Measurements from ENCODE around the gene ANKRD16. TPM values are rescaled to one million over a fixed set of nuclear protein-coding genes. Genes with fewer than 3 reads are reported as not detected.

The ANKRD16 gene
- total RNA-seq, 1 experiment from 2014 or later, result 6.9 TPM

DNA sequence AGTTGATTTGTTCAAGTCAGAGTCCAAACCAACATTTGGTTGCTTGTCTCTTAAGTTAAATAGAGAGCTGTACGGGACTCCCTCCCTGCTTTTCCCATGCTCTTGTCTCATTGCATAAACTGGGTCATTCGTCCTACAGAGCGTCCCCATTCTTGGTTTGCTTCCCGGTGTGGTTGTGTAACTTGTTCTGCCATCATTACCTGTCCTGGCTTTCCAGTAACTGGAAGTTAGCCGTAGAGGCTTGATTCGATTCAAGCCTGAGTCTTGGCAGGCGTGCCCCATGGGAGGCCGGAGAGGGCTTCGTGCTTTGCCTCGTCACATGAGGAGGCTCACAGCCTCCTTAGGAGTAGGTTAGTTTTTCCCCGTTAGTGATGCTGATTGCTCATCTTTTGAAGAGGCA is 40.6 kb upstream of the ANKRD16 start:
- Histone ChIP-seq H3K27me3 (ENCODE audit: control insufficient read depth, insufficient read depth, low read length) (no peaks in the 10 kb centered on the region), H3K27ac (ENCODE audit: low read length) (no peak overlapping the region), H3K4me1 (ENCODE audit: control insufficient read depth, insufficient read depth, low read length) (no peaks in the 10 kb centered on the region), H3K9me3 (ENCODE audit: control insufficient read depth, insufficient read depth, low read depth, low read length) (no peaks in the 10 kb centered on the region), H3K4me3 (ENCODE audit: low read depth in 2 of 2, low read length in 2 of 2) (no peak overlapping the region), H3K36me3 (ENCODE audit: control insufficient read depth, insufficient read depth, low read length) (no peaks in the 10 kb centered on the region; the same call in 1 of the 2 replicates)
- intact Hi-C loops (cut with micrococcal nuclease; ENCODE audit: unreplicated experiment) (no loop called here), in situ Hi-C loops (cut with HindIII; ENCODE audit: low pct_unique_long_range_greater_than_20kb, low sequenced_read_pairs) (no loop called here)
- CTCF ChIA-PET, result no interaction called here
- no TSS peak for BruUV-seq (replicated peaks)
- DNase-seq (ENCODE audit: low read depth, low spot score), result no peak
- POLR2A ChIA-PET, result no interaction called here
- TF ChIP-seq, protein P1, sequence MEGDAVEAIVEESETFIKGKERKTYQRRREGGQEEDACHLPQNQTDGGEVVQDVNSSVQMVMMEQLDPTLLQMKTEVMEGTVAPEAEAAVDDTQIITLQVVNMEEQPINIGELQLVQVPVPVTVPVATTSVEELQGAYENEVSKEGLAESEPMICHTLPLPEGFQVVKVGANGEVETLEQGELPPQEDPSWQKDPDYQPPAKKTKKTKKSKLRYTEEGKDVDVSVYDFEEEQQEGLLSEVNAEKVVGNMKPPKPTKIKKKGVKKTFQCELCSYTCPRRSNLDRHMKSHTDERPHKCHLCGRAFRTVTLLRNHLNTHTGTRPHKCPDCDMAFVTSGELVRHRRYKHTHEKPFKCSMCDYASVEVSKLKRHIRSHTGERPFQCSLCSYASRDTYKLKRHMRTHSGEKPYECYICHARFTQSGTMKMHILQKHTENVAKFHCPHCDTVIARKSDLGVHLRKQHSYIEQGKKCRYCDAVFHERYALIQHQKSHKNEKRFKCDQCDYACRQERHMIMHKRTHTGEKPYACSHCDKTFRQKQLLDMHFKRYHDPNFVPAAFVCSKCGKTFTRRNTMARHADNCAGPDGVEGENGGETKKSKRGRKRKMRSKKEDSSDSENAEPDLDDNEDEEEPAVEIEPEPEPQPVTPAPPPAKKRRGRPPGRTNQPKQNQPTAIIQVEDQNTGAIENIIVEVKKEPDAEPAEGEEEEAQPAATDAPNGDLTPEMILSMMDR (IDR thresholded peaks at IDR 0.05), result no peak
- TF ChIP-seq SIN3A (IDR thresholded peaks at IDR 0.05; ENCODE audit: borderline replicate concordance, insufficient read depth, low read depth, low read length), result no peak
- TF ChIP-seq, protein P2, sequence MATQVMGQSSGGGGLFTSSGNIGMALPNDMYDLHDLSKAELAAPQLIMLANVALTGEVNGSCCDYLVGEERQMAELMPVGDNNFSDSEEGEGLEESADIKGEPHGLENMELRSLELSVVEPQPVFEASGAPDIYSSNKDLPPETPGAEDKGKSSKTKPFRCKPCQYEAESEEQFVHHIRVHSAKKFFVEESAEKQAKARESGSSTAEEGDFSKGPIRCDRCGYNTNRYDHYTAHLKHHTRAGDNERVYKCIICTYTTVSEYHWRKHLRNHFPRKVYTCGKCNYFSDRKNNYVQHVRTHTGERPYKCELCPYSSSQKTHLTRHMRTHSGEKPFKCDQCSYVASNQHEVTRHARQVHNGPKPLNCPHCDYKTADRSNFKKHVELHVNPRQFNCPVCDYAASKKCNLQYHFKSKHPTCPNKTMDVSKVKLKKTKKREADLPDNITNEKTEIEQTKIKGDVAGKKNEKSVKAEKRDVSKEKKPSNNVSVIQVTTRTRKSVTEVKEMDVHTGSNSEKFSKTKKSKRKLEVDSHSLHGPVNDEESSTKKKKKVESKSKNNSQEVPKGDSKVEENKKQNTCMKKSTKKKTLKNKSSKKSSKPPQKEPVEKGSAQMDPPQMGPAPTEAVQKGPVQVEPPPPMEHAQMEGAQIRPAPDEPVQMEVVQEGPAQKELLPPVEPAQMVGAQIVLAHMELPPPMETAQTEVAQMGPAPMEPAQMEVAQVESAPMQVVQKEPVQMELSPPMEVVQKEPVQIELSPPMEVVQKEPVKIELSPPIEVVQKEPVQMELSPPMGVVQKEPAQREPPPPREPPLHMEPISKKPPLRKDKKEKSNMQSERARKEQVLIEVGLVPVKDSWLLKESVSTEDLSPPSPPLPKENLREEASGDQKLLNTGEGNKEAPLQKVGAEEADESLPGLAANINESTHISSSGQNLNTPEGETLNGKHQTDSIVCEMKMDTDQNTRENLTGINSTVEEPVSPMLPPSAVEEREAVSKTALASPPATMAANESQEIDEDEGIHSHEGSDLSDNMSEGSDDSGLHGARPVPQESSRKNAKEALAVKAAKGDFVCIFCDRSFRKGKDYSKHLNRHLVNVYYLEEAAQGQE (IDR thresholded peaks at IDR 0.05; ENCODE audit: insufficient read depth in 1 of 2, low read depth in 2 of 2, low read length in 1 of 2), result no peak
- TF ChIP-seq POLR2AphosphoS5 (IDR thresholded peaks at IDR 0.05; ENCODE audit: low read depth, low read length), result no peak
- no peak for TF ChIP-seq TCF7L2 (IDR thresholded peaks at IDR 0.05; ENCODE audit: low read depth, low read length)
- ATAC-seq, result no peak

DNA sequence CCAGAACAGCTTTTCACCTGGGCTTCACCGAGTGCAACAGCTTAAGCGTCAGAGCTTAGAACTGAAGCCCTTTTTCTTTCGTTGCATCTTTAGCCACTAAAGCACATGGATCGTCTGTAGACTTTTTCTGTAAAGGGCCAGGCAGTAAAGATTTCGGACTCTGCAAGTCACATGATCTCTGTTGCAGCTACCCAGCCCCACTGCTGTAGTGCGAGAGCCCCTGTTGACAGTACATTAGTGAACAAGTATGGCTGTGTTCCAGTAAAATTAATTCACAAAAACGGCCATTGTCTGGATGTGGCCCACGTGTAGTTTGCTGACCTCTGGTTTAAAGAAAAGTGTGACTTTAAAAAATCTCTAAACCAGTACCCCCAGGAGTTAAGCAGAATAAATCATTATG is 39.7 kb upstream of the ANKRD16 start:
- TF ChIP-seq, protein P1 (IDR thresholded peaks at IDR 0.05), result no peak
- TF ChIP-seq POLR2AphosphoS5 (IDR thresholded peaks at IDR 0.05; ENCODE audit: low read depth, low read length) (no peak), SIN3A (IDR thresholded peaks at IDR 0.05; ENCODE audit: borderline replicate concordance, insufficient read depth, low read depth, low read length) (no peak), TCF7L2 (IDR thresholded peaks at IDR 0.05; ENCODE audit: low read depth, low read length) (no peak)
- TF ChIP-seq, protein P2 (IDR thresholded peaks at IDR 0.05; ENCODE audit: insufficient read depth in 1 of 2, low read depth in 2 of 2, low read length in 1 of 2), result no peak
- H3K4me3 ChIP-seq (ENCODE audit: low read depth in 2 of 2, low read length in 2 of 2), result no peak overlapping the region
- no peaks in the 10 kb centered on the region for H3K9me3 ChIP-seq (ENCODE audit: control insufficient read depth, insufficient read depth, low read depth, low read length)
- no TSS peak for BruUV-seq (replicated peaks)
- ChIA-PET CTCF (no interaction called here), POLR2A (no interaction called here)
- no peaks in the 10 kb centered on the region; the same call in 1 of the 2 replicates for H3K36me3 ChIP-seq (ENCODE audit: control insufficient read depth, insufficient read depth, low read length)
- in situ Hi-C loops (cut with HindIII; ENCODE audit: low pct_unique_long_range_greater_than_20kb, low sequenced_read_pairs), result no loop called here
- no peaks in the 10 kb centered on the region for H3K27me3 ChIP-seq (ENCODE audit: control insufficient read depth, insufficient read depth, low read length)
- intact Hi-C loops (cut with micrococcal nuclease; ENCODE audit: unreplicated experiment), result no loop called here
- no peaks in the 10 kb centered on the region for H3K4me1 ChIP-seq (ENCODE audit: control insufficient read depth, insufficient read depth, low read length)
- DNase-seq (ENCODE audit: low read depth, low spot score) (no peak), ATAC-seq (no peak)
- no peak overlapping the region for H3K27ac ChIP-seq (ENCODE audit: low read length)

Data from Panc1 (cell line).